ENCODE data around the gene ITIH4.

The ITIH4 gene

DNA sequence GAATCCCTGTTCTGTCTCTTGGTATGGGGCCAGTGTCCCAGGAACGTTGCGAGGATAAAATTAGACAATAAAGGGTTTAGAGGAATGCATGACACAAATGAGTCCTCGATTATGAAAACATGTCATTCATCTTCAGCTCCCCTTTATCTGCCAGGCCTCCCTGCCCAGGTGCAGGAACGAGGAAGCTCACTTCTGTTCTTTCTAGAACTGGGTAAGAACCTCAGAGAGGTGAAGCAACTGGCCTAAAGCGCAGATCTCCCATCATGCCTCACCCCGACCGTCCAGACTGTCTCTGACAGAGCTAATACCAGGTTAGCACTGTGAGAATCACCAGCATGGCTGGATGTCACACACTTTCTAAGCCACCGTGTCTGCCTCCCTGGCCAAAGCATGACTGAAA is 54.6 kb downstream of the ITIH4 start:
- H3K27ac ChIP-seq (ENCODE audit: low read depth, low read length), result no peak overlapping the region
- peaks cover 24% of the 10 kb centered on the region for H3K27me3 ChIP-seq (ENCODE audit: insufficient read depth, low read length)
- H3K4me3 ChIP-seq (ENCODE audit: low read depth, low read length), result no peak overlapping the region
- no peak overlapping the region for H2AFZ ChIP-seq (ENCODE audit: low read length, unreplicated experiment)
- no peaks in the 10 kb centered on the region for H3K4me1 ChIP-seq (ENCODE audit: control insufficient read depth, insufficient read depth, low read length, unreplicated experiment)
- H3K79me2 ChIP-seq (ENCODE audit: control insufficient read depth, insufficient read depth, low read length, unreplicated experiment), result no peaks in the 10 kb centered on the region
- no peaks in the 10 kb centered on the region for H3K36me3 ChIP-seq (ENCODE audit: insufficient read depth, low read length)

DNA sequence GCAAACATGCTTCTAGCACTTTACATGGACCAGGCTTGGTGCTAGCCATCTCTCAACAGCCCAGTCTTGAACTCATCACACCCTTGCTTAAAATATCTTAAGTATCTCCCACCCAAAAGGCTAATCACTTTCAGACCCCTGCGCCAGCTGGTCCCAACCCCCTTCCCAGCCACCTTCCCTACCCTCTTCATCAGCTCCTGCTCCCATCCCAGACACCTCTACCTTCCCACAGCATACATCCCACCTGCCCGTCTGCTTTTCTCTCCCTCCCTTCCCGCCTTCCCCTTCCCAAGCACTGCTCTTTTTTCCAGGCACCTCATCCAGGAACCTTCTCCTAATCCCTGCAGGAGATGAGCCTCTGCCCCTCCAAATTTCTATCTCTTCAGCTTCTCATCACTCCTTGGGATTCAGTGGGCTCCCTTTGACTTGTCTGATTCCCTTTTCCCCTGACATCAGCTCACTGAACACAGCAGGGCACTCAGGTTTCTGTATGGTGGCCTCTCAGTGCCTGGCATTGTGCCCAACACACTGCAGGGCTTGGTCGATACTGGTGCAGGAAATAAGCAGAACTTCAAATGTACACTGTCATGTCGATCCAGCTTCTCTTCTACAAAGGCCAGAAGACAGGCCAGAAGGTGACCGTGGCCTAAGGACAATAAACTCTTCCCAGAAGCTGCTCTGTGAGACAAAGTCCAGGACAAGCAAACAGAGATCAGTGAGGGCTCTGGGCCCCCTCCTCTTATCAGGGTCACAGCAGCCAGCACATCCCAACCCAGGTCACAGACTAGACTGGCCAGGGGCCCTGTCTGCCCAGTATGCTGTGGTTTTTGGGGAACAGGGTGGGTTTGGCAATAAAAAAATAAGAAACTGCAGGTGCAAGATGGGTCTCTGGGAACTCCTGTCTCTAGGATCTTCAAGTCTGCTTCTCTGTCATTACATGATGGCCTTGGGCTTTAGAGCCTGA is 55.3 kb downstream of the ITIH4 start:
- no peak overlapping the region for H3K27ac ChIP-seq (ENCODE audit: low read depth, low read length)
- peaks cover 17% of the 10 kb centered on the region for H3K27me3 ChIP-seq (ENCODE audit: insufficient read depth, low read length)
- H3K4me3 ChIP-seq (ENCODE audit: low read depth, low read length), result no peak overlapping the region
- no peaks in the 10 kb centered on the region for H3K4me1 ChIP-seq (ENCODE audit: control insufficient read depth, insufficient read depth, low read length, unreplicated experiment)
- peaks cover under 1% of the 10 kb centered on the region for H3K79me2 ChIP-seq (ENCODE audit: control insufficient read depth, insufficient read depth, low read length, unreplicated experiment)
- H2AFZ ChIP-seq (ENCODE audit: low read length, unreplicated experiment), result no peak overlapping the region
- no peaks in the 10 kb centered on the region for H3K36me3 ChIP-seq (ENCODE audit: insufficient read depth, low read length)

DNA sequence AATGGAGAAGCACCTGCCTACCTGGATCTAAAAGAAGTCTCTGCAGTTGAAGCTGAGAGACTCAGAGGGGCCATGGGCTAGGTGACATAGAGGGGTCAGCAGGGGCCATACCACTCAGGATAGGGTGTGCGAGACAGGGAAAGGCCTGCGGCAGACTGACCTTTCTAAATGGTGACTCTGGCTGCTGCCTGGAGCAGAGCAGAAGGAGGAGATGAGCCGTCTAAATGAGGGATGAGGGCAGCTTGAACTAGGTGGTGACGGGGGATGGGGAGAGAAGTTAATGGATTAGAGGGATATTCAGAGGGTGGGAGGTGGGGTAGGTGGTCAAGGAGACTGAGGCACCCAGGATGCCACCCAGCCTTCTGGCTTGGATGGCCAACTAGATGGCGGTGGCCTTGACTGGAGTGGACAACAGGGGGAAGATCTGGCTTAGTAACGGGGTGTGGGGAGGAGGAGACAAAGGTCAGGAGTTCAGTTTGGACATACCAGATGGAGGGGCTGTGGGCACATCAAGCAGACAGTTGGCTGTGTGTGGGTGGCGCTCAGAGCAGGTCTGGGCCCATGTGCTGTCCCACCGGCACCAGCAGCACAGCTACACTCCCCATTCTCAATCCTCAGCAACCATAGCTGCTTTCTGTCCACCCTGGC is 56.3 kb downstream of the ITIH4 start:
- peaks cover 8% of the 10 kb centered on the region for H3K79me2 ChIP-seq (ENCODE audit: control insufficient read depth, insufficient read depth, low read length, unreplicated experiment)
- peaks cover 9% of the 10 kb centered on the region; the same call in 1 of the 2 replicates for H3K27me3 ChIP-seq (ENCODE audit: insufficient read depth, low read length)
- no peaks in the 10 kb centered on the region for H3K36me3 ChIP-seq (ENCODE audit: insufficient read depth, low read length)
- H3K27ac ChIP-seq (ENCODE audit: low read depth, low read length), result no peak overlapping the region
- no peak overlapping the region for H3K4me3 ChIP-seq (ENCODE audit: low read depth, low read length)
- H2AFZ ChIP-seq (ENCODE audit: low read length, unreplicated experiment), result no peak overlapping the region
- peaks cover 7% of the 10 kb centered on the region for H3K4me1 ChIP-seq (ENCODE audit: control insufficient read depth, insufficient read depth, low read length, unreplicated experiment)

DNA sequence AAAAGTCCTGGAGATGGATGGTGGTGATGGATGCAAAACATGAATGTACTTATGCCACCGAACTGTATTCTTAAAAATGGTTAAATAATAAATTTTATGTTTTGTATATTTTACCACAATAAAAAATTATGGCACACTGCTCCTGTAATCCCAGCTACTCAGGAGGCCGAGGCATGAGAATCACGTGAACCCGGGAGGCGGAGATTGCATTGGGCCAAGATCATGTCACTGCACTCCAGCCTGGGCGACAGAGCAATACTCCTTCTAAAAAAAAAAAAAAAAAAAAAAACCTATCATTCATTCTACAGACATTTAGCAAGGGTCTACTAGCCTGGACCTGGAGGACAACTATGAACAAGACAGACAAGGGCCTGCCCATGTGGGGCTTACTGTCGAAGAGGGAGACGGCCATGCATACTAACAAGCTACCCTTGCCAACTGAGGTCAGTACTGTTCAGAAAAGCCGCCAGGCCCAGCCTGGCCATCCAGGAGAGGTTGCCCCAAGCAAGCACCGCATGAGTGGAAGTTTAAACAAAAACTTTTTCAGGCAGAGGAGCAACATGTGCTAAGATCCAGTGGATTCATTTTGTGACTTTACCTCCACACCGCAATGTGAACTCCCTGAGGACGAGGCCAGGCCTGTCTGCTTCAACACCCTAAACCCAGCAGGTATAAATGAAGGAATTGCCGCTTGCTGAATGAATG is 57.0 kb downstream of the ITIH4 start:
- Histone ChIP-seq H3K4me1 (ENCODE audit: control insufficient read depth, insufficient read depth, low read length, unreplicated experiment) (peaks cover 7% of the 10 kb centered on the region), H2AFZ (ENCODE audit: low read length, unreplicated experiment) (no peak overlapping the region), H3K27ac (ENCODE audit: low read depth, low read length) (no peak overlapping the region), H3K27me3 (ENCODE audit: insufficient read depth, low read length) (peaks cover 4% of the 10 kb centered on the region; the same call in 1 of the 2 replicates), H3K36me3 (ENCODE audit: insufficient read depth, low read length) (no peaks in the 10 kb centered on the region), H3K4me3 (ENCODE audit: low read depth, low read length) (no peak overlapping the region), H3K79me2 (ENCODE audit: control insufficient read depth, insufficient read depth, low read length, unreplicated experiment) (peaks cover 8% of the 10 kb centered on the region)

DNA sequence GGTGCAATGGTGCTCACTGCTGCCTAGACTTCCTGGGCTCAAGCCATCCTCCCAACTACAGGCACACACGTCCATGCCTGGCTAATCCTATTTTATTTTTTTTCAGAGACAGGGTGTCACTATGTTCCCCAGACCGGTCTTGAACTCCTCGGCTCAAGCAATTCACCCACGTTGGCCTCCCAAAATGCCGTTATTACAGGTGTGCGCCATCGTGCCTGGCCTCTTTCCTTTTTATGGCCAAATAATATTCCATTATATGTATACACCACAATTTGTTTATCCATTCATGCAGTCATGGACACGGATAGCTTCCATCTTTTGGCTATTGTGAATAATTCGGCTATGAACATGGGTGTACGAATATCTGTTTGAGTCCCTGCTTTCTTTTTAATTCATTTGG is 58.8 kb downstream of the ITIH4 start:
- no peak overlapping the region for H3K4me3 ChIP-seq (ENCODE audit: low read depth, low read length)

DNA sequence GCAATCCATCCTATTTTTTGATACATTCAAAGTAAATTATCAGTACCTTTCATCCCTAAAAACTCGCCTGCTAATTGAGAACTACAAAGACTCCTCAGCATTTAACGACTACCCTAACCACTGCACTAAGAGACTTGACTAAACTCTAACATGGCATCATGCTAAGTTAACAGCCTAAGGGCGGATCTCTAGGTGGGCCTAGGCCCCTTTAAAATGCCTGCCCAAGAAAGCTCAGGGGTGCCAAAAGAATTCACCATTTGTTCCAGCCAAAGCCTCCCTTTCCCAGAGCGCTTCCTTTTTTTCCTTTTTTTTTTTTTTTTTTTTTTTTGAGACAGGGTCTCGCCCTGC is 59.2 kb downstream of the ITIH4 start:
- Histone ChIP-seq H3K36me3 (ENCODE audit: insufficient read depth, low read length) (no peaks in the 10 kb centered on the region), H2AFZ (ENCODE audit: low read length, unreplicated experiment) (peak overlapping the region; percentile 90), H3K4me3 (ENCODE audit: low read depth, low read length) (peak overlapping the region; percentile 82), H3K27ac (ENCODE audit: low read depth, low read length) (no peak overlapping the region), H3K79me2 (ENCODE audit: control insufficient read depth, insufficient read depth, low read length, unreplicated experiment) (peaks cover 8% of the 10 kb centered on the region), H3K4me1 (ENCODE audit: control insufficient read depth, insufficient read depth, low read length, unreplicated experiment) (peaks cover 7% of the 10 kb centered on the region), H3K27me3 (ENCODE audit: insufficient read depth, low read length) (no peaks in the 10 kb centered on the region)

More for the DNA sequence above, 58.8 kb downstream of the ITIH4 start:
- Histone ChIP-seq H3K79me2 (ENCODE audit: control insufficient read depth, insufficient read depth, low read length, unreplicated experiment) (peaks cover 8% of the 10 kb centered on the region), H3K27me3 (ENCODE audit: insufficient read depth, low read length) (no peaks in the 10 kb centered on the region), H3K36me3 (ENCODE audit: insufficient read depth, low read length) (no peaks in the 10 kb centered on the region), H2AFZ (ENCODE audit: low read length, unreplicated experiment) (peak overlapping the region; percentile 90), H3K4me1 (ENCODE audit: control insufficient read depth, insufficient read depth, low read length, unreplicated experiment) (peaks cover 7% of the 10 kb centered on the region), H3K27ac (ENCODE audit: low read depth, low read length) (no peak overlapping the region)

DNA sequence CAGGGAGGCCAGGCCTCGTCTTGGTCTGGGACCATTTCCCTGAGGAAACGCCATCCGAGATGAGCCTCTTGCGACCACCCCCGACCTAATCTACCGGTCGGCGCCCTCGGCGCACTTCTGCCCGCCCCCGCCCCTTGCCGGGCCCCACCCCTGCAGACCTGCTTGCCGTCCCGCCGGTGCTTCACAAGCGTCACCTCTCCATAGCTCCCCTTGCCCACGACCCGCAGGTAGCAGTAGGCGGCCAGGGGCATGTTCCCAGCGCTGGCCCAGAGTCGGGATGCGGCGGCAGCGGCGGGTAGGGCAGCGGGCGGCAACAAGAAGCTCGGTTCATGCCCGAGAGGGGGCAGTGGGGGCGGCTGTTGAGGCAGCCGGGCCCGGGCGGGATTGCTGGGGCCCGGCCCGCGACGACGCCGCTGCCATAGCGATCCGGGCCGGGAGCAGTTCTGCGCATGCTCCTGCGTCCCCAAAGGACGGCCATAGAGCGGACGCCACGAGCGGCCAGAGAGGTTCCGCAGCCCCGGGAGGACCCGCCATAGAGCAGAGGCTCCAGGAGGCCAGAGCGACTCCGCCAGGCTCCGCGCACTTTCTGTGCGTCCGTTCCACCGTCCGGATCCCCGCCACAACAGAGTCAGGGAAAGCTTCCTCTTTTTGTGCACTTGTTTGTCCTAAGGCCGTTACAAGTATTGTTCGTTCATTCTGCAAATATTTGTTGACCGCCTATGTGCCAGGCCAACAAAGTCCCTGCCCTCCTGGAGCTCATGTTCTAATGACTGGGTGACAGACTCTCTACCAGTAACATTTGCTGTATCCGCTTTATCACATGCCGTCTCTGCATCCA is 59.8 kb downstream of the ITIH4 start, which contains the start of gene NEK4:
Gene NEK4 (minus strand): TSS at position 445 of the 838 bp plus-strand sequence. CDS start 194 bp downstream, at position 251.
- H3K4me1 ChIP-seq (ENCODE audit: control insufficient read depth, insufficient read depth, low read length, unreplicated experiment), result peaks cover 7% of the 10 kb centered on the region
- H3K4me3 ChIP-seq (ENCODE audit: low read depth, low read length), result peak within 1 kb of the TSS; percentile 82
- H3K27ac ChIP-seq (ENCODE audit: low read depth, low read length), result no peak within 1 kb of the TSS
- no peaks in the 10 kb centered on the region for H3K27me3 ChIP-seq (ENCODE audit: insufficient read depth, low read length)
- H3K79me2 ChIP-seq (ENCODE audit: control insufficient read depth, insufficient read depth, low read length, unreplicated experiment), result peaks cover 8% of the 10 kb centered on the region
- H3K36me3 ChIP-seq (ENCODE audit: insufficient read depth, low read length), result no peaks in the 10 kb centered on the region; the same call in 1 of the 2 replicates
- H2AFZ ChIP-seq (ENCODE audit: low read length, unreplicated experiment), result peak within 1 kb of the TSS; percentile 90

DNA sequence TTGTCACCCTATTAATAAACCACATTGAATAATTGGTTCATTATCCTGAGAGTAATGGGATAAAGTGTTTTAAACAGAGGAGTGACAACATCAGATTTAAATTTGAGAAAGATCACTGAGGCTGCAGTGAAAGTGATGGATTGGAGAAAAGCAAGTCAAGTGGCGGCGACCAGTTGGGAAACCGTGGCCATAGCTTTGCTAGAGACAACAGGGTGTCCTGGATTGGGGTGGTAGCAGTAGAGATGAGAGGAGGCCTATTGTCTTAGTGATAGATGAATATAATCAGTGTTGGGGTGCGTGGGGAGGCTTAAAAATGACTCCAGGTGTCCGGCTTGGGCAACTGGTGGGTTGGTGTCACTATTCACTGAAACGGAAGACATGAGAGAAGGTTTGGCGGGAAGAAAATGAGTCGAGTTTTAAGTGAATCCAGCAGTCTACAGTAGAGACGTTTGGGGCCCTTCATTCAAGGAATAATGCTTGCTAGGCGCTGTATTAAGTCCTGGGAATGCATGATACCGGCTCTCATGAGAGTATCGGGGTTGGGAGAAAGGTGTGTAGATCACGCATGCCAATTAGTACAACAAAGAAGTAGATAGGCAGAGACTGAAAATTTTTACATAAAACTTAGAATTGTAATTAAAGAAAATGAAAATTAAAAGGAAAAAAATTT is 60.6 kb downstream of the ITIH4 start:
- no peaks in the 10 kb centered on the region; the same call in 1 of the 2 replicates for H3K36me3 ChIP-seq (ENCODE audit: insufficient read depth, low read length)
- H3K27ac ChIP-seq (ENCODE audit: low read depth, low read length), result no peak overlapping the region
- peak overlapping the region; percentile 82 for H3K4me3 ChIP-seq (ENCODE audit: low read depth, low read length)
- H3K4me1 ChIP-seq (ENCODE audit: control insufficient read depth, insufficient read depth, low read length, unreplicated experiment), result peaks cover 7% of the 10 kb centered on the region
- no peaks in the 10 kb centered on the region for H3K27me3 ChIP-seq (ENCODE audit: insufficient read depth, low read length)
- peak overlapping the region; percentile 40 for H2AFZ ChIP-seq (ENCODE audit: low read length, unreplicated experiment)
- H3K79me2 ChIP-seq (ENCODE audit: control insufficient read depth, insufficient read depth, low read length, unreplicated experiment), result peaks cover 8% of the 10 kb centered on the region

DNA sequence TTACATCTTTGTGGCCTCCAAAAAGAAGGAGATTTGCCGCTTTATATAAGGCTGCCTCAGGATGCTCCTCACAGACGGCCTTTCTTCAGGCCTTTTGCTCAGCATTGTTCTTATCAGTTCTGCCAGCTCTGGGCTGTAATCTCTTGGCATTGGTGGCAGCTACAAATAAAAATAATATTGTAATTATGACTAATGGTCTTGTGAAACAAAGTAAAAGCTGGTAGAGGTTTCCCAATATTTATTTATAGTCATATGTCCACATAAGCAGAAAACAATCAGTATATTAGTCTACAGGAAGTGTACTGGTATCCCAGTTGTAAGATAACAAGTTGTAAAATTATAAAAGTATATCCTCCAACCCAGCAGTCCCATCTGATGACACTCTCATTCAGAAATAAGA is 67.0 kb downstream of the ITIH4 start:
- H3K36me3 ChIP-seq (ENCODE audit: insufficient read depth, low read length), result peaks cover 24% of the 10 kb centered on the region

More for the DNA sequence above, 67.0 kb downstream of the ITIH4 start:
- no peak overlapping the region for H3K4me3 ChIP-seq (ENCODE audit: low read depth, low read length)
- no peaks in the 10 kb centered on the region for H3K27me3 ChIP-seq (ENCODE audit: insufficient read depth, low read length)
- no peaks in the 10 kb centered on the region for H3K79me2 ChIP-seq (ENCODE audit: control insufficient read depth, insufficient read depth, low read length, unreplicated experiment)
- H3K4me1 ChIP-seq (ENCODE audit: control insufficient read depth, insufficient read depth, low read length, unreplicated experiment), result peaks cover 6% of the 10 kb centered on the region
- H2AFZ ChIP-seq (ENCODE audit: low read length, unreplicated experiment), result no peak overlapping the region
- H3K27ac ChIP-seq (ENCODE audit: low read depth, low read length), result peak overlapping the region; percentile 49

All from ACC112 (cell line).